NCI-H1436 (cell line): ENCODE data around the gene CCDC195.

Experiments
- DNase-seq: peaks from one replicate; lab custom pipeline; 2025; lab: John Stamatoyannopoulos, UW

CCDC195 gene, protein sequence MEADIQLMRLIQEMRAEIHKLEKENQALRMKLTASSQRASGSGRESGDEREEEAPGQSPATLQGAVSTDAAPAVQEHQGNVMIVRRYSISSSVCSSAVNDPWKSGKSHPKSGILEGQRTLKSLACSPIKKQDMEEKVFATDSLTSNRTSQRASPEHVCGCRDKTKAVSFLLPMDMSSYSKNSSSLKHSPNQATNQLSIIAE

DNA sequence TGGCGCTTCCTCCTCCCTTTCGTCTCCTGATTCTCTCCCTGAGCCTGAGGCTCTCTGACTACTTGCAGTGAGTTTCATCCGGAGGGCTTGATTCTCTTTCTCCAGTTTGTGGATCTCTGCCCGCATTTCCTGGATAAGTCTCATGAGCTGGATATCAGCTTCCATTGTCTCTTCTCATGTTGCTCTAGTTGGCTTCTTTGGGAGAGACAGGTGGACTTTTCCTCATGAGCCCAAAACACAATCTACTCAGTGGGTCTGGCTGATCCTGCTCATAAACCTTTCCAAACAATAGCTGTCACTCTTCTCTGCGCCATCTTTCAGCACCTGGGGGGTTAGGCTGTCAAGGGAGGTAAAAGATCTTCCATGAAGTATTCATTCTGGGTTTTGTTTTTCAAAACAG is at the start of gene CCDC195:
TSS of gene CCDC195 (minus strand) at position 165 of the 400 bp plus-strand sequence. CDS start at position 165, 0 bp downstream.
- no peak for DNase-seq

DNA sequence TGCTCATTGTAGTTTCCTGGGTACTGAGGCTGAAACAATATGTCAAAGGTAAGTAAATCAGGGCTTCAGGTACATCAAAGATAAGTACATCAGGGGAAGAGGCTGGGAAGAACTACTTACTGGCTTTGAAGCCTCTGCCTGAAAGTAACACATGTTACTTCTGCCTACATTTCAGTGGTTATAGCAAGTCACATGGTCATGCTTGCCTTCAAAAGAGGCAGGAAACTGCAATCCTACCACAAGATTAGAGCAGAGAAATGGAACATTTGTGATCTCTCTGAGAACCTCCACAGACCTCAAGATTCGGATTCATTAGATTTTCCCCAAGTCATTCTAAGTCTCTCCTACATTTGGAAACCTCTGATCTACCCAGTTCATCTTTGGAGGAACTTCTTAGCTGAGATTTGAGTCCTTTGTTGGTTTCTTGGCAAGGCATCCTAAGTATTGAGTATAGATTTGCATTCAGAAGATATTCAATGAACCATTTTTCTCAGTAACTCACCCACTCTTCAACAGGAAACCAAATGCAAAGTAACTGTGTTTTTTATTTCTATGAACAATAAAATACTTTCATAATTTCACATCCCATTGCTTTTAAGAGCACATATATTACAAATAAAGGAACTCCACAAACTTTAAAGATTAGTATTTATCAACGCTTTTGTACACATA is 48.5 kb upstream of the CCDC195 start:
- DNase-seq, result no peak

DNA sequence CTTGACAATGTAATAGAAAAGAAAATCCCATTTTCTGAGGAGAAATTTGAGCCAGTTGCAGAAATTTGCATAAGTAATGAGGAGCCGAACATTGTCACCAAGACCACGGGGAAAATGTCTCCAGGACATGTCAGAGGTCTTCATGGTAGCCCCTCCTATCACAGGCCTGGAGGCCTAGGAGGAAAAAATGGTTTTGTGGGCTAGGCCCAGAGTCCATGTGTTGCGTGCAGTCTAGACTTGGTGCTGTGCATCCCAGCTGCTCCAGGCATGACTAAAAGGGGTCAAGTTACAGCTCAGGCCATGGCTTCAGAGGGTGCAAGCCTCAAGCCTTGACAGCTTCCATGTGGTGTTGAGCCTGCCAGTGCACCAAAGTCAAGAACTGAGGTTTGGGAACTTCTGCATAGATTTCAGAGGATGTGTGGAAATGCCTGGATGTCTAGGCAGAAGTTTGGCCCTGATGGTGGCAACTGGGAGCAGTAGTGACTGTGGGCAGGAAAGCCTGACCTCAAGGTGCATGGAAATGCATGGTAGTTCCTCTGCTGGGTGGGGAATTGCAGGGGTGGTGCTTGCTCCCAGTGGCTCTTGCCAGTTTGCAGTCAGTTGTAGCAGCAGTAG is 41.9 kb upstream of the CCDC195 start:
- DNase-seq, result no peak

DNA sequence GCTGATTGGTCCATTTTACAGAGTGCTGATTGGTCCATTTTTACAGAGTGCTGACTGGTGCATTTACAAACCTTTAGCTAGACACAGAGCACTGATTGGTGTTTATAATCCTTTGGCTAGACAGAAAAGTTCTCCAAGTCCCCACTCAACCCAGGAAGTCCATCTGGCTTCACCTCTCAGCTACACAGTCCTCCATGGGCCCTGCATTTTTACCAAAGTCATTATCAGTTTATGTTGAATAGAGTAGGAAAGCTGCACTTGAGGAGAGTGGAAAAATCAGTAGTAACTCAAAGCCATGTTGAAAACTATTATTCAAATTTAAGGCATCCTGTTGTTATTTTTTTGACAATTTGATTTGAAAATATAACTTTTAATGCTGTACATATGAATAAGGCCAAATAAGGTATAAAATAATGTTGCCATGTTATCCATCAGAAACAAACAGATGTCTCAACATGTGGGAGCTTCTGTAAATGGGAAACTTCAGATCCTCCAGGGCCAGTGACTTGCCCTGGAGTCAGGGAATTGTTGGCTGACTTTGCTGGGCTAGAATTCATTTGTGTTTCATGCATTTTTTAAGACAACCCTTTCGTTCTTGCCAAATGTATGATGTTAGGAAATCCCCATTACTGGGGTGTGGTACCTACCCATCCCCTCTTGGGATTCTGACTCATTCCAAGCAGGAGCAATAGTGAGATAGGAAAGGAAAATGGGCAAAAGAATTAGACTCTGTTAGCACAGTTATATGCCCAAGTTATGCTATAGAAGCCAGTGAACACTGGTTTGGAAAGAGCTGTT is 37.8 kb upstream of the CCDC195 start:
- DNase-seq, result no peak

DNA sequence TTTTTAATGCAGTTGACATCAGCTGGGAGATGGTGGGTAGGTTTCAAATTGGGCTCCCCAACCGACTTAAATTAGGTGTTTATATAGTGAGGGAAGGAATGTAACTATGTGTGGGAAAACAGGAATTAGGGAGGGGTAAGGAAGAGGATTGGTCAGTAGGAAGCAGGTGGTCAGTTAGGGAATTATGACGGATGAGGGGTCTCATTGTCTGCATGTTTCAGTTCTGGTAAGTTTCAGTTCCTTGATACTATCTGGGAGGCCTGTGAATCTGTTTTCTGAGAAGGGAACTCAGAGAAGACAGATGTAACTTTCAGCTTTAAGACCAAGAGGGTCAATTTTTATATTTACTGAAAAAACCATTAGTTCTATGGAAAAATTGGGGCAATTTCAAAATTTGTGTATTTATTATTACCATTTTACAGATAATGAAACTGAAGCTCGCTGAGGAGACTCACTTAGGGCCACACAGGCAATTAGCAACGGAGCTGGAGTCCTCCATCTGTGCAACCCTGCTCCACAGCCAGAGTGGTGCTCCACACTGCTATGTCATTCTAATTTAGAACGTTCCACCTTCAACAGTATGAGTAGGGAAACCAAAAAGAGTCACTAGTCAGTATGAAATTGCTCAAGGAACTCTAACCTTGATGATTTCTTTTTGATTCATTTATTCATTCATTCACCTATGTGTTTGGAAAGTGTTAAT is 36.0 kb upstream of the CCDC195 start:
- DNase-seq, result no peak

DNA sequence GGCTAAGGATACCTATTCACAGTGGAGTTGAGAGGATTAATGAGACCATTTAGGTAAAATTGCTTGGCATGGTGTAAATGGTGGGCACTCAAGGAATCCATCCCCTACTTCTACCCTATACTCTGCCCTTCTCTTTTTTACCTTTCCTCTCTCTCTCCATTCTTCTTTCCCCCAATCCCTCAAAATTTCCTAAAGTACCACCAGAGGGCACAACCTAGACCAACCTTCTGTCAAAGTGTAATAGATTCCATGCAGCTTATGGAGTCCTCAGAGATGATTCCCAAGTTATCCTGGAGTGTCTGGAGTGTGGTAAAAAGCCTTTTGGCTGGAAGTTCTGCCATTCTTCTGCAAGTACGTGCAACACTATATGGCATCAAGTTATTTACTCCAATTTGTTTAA is 33.0 kb upstream of the CCDC195 start:
- no peak for DNase-seq

DNA sequence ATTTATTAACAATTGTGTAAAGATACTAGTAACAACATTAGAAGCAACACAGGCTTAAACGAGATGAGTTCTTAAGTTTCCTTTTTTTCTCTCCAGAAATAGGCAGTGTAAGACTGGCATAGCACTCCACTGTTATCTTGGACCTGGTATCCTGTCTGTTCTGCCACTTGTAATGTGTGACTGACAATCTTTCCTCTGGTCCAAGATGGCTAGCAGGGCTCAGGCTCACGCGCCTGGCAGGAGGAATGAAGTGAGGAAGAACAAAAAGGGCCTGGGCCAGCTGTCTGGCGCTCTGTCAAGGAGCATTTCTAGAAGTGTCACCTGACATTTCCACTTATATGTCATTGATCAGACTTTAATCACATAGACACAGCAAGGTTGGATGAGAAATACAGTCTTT is 31.6 kb upstream of the CCDC195 start:
- DNase-seq, result no peak

DNA sequence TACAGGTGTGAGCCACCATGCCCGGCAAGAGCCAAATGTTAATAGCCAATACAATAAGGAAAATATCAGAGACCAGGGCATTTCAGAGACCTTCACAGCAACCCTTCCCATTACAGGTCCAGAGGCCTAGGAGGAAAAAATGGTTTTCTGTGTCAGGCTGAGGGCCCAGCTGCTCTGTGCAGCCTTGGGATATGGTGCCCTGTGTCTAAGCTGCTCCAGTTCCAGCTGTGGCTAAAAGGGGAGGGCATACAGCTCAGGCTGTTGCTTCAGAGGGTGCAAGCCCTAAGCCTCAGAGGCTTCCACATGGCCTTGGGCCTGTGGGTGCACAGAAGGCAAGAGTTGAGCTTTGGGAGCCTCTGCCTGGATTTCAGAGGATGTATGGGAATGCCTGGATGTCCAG is 20.1 kb upstream of the CCDC195 start:
- DNase-seq, result no peak

DNA sequence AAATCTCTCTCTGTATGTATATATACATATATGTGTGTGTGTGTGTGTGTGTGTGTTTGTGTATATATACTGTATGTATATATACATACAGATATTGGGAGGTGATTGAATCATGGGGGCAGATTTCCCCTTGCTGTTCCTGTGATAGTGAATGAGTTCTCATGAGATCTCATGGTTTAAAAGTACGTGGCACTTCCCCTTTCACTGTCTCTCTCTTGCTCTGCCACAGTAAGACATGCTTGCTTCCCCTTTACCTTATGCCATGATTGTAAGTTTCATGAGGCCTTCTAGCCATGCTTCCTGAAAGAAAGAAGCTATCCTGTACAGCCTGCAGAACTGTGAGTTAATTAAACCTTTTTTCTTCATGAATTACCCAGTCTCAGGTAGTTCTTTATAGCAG is 18.8 kb upstream of the CCDC195 start:
- no peak for DNase-seq

DNA sequence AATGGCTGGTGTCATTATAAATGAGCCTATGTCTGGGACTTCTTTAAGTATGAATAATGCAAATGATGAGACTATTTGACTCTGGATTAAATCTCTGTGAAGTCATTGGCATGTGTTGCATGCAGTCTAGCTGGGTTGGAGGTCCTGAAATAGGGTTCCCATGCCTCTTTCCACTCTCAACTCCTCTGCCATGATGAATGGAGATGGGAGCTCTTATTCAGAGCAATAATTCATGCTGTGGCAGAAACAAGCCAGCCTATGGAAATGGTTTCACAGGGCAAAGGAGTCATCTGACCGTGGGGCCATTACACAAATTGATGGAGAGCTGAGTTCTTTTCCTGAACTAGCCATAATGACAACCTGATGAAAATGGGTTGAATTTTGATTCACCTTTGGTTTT is 15.5 kb upstream of the CCDC195 start:
- no peak for DNase-seq

DNA sequence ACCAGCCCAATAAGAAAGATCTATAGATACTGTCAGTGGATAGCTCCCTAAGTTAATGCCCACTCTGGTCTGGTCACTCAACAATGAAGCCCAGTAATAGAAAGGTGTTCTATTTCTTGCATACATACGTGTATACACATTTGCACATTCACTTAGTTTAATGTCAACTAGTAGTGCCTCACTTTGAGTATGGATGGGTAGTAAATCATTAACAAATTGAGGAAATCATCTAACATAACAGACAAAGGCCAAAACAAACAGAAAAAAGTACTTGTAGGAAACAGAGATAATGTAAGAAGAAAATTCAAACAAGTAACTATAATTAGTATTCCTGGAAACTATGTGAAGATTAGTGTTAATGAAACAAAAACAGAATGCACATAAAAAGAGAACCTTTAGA is 13.3 kb upstream of the CCDC195 start:
- DNase-seq, result no peak

DNA sequence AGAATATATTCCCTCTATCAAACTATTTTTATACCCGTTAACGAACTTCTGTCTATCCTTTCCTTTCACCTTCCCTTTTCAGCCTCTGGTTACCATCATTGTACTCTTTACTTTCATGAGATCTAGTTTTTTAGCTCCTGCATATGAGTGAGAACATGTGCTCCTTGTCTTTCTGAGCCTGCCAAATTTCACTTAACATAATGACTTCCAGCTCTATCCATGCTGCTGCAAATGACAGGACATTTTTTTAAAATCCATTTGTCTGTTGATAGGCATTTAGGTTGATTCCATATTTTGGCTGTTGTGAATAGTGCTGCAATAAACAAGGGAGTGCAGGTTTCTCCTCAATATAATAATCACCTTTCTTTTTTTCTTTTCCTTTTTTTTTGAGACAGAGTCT is 8.2 kb upstream of the CCDC195 start:
- no peak for DNase-seq

DNA sequence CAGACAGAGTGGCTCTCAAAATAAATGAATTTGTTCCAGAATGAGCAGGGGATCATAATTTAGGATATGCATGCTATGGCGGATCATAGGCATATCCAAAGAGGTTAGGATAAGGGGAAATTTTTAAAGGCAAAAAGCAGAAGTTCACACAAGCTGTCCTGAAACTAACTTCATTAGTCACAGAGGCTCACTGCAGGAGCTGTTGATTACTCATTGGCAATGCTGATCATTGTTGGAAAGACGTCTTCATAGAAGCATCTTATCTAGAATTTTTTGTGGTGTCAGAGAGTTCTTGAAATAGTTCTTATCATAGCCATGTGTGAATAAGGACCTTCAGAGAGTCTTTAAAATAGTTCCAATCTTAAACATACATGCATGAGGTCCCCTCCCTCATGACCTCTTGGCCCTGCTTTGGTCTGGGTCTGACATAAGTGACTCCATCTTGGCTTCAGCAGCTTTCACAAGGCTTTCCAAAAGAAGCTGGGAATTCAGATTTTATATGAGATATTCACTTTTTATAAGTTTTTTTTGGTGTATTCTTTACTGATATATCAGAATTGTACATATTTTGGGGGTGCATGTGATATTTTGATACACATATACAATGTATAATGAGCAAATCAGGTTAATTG is 7.5 kb upstream of the CCDC195 start:
- no peak for DNase-seq

DNA sequence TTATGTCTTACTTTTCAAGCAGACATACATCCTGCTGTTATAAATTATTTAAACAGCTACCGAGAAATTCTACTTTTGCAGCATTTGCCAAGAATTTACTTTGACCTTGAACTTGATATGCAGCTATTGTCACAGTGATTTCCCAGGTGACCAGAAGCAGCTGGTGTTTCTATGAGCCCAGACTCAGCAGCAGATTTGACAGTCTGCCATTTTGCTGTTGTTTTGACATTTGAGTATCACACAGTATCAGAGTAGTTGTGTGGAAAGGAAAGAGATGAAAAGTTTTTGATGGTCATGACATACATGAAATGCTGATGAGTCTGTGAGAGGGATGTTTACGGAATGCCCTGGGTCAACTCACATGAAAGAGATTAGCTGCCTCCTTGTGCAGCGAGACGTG is 6.6 kb upstream of the CCDC195 start:
- DNase-seq, result no peak

DNA sequence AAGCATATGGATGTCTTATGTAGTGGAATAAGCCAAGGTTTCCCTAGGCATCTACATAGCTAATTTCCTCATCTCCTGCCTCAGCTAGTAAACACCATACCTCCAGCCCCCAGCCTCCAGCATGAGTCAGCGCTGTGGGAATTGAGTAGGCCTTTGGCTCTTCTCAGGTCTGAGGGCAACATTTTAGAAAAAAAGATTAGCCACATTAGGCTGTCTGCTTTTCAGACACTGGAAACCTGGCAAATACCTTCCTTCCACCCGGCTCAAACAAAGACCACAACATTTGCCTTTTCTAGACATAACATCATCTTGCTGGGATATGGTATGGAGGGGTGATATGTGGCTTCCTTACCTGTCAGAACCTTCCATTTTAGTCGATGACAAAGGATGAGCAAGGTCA is 6.1 kb upstream of the CCDC195 start:
- DNase-seq, result no peak

DNA sequence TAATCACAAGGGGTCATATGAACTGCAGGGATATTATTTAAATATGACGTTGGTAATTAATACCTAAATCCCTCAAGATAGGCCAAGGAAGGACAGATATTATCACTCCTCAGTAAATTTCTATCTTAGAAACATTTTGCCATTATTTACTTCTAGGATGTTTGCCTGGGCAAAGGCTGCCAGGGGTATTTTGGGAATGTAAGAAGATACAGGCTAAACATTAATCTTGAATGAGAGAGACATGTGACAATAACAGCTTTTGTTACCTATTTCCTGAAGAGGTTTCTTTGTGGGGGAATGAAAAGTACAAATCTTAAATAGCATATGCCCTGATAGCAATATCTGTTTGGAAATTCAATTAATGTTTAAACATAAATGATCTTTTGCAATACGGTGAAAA is 756 bp upstream of the CCDC195 start:
- no peak for DNase-seq

DNA sequence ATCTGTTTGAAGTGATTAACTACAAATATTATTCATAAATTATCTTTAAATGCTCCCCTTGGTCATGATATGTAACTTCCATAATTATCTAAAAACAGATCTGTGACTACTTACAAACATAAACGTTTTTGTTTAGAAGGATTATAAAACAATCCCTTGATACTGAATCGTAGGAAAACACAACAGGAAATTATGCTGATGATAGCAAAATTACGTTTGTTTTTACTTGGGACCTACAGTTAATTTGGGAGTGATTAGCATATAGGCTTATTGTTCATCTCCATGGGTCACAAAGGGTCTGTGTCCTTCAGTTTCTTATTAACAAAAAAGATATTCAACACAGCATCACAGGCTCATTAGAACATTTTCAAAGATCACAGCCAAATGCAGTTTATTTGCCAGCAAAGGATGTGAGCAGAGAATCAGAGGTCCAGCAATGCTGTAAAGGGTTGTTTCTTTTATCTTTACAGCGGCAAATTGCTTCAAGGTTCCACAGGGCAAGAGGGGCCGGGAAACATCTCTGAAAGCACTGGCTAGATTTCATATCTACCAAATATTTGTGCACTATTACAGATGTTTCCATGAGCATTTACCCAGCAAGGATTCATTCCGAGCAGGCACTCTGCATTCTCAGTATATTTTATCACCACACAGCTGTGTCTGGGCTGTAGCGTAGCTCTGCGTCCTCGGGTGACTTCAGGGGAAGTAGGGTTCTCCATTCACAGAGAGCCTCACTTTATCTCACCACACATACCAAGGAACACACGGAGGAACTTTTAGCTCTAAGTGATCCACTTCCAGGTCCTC is 4.1 kb downstream of the CCDC195 start:
- DNase-seq, result no peak

DNA sequence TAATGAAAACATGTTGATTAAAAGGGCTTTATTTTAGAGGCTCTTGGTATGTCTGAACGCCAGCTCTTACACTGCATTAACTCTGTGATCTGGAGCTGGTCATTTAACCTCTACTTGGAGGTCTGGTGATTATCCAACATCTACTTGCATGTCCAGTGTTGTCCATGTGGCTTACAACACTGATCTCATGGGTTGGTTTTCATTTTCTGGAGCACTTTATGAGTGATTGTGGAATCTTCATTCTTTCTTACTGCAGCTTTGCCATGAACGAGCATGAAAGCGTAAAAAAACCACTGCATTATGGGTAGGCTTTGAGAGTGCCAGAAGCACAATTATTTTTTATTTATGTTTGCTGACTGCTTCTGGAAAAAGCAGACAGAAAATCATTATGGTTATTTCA is 4.8 kb downstream of the CCDC195 start:
- no peak for DNase-seq

DNA sequence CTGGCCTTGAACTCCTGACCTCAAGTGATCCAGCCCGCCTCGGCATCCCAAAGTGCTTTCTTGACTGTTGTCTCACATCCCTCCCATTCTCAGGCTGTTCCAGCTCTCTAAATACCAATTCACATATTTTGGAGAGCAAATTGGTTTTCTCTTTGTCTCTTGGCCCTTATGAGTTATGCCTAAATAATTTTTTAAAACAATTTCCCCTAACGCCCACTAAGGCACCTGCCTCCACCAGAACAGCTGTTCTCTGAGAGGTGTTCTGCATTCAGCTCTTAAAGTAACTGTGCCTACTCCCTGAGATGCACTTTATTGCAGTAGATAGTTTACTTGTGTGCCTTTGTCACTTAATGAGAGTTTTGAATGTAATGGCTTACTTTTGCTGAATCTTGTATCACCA is 6.9 kb downstream of the CCDC195 start:
- no peak for DNase-seq

DNA sequence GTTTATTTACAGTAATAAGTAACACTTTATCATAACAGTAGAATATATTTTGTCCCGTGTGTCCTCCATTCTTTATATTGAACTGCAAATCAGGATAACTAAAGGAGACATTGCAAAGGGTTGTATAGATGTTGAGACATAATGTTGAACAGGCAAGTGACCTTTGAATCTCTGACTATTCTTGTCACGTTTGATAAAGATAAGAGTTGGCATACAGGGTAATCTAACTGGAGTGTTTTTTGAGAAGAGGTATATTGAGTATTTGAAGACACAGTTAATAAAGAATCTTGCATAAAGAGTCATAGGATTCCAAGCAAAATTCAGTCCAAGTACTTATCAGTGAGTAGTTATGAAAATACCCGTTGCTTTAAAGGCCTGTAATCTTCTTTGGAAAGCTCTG is 21.7 kb downstream of the CCDC195 start:
- DNase-seq, result no peak

DNA sequence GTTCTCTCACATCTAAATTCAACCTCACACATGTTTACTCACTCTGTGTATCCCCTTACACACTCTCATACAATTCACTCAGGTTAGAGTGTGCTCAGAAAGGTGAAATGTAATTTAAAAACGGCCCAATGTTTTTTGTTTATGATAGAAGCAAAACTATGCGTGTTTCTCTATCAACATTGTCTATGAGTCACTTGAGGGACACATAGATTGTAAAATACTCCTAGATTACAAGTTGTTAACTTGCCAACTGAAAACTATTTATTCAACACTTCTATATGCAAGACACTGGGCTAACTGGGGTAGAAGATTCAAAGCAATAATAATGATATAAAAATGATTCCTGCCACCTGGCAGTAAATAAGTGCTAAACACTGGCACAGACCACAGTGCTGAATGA is 24.6 kb downstream of the CCDC195 start:
- no peak for DNase-seq
